Liver (tissue), 3 donors: ENCODE data around the gene BCL10.

Experiments used
- CTCF ChIP-seq: fragments of 150-350 bp; IDR thresholded peaks from 2 replicates; pipeline ENCODE4 v1.5.1; 2017; ENCODE audit warnings: improper control_type of control experiment, low read depth, low read length; ENCODE audit not compliant: missing input control
- REST ChIP-seq: IDR thresholded peaks from 2 replicates; pipeline ENCODE4 v1.6.1; 2016; ENCODE audit warnings: antibody characterized with exemption, mild to moderate bottlenecking
- SP1 ChIP-seq: IDR thresholded peaks from 2 replicates; pipeline ENCODE4 v1.6.1; 2018; ENCODE audit warnings: antibody characterized with exemption, mild to moderate bottlenecking
- donor health status: healthy.
- donor health status: healthy.

GRCh38 chr1:85216697-85217096, 59.7 kb downstream of the BCL10 start:
- TF ChIP-seq REST, result no peak
- no peak for TF ChIP-seq CTCF
- TF ChIP-seq SP1, result no peak
